ENCODE results near the gene PIGN. TPM values are rescaled to one million over a fixed set of nuclear protein-coding genes. Genes with fewer than 3 reads are reported as not detected.
A peak's percentile ranks its signal among the peaks of the same experiment; 100 is the strongest.

The PIGN gene
- total RNA-seq, 1 experiment from 2014 or later, result 52.5 TPM

GRCh38 chr18:61995618-61996017, 191.2 kb downstream of the PIGN start:
- H3K4me1 Mint-ChIP-seq (ENCODE audit: low read depth, unreplicated experiment), result peaks cover 37% of the 10 kb centered on the region
- H3K9me3 Mint-ChIP-seq (ENCODE audit: low read depth, unreplicated experiment), result peaks cover 5% of the 10 kb centered on the region
- peaks cover 6% of the 10 kb centered on the region for H3K36me3 Mint-ChIP-seq (ENCODE audit: insufficient read depth, unreplicated experiment)
- no peak for TF ChIP-seq CTCF (IDR thresholded peaks at IDR 0.05; ENCODE audit: unreplicated experiment)
- BruUV-seq (replicated peaks), result no TSS peak
- no peak for DNase-seq
- CTCF ChIA-PET, result no interaction called here
- intact Hi-C loops (cut with micrococcal nuclease; ENCODE audit: unreplicated experiment), result no loop called here
- H3K27ac Mint-ChIP-seq (ENCODE audit: unreplicated experiment), result no peak overlapping the region
- no peak overlapping the region for H3K4me3 Mint-ChIP-seq (ENCODE audit: low read depth, unreplicated experiment)
- no peaks in the 10 kb centered on the region for H3K27me3 Mint-ChIP-seq (ENCODE audit: unreplicated experiment)

- no peak for TF ChIP-seq CTCF (IDR thresholded peaks at IDR 0.05; ENCODE audit: unreplicated experiment)
- intact Hi-C loops (cut with micrococcal nuclease; ENCODE audit: unreplicated experiment), result no loop called here
- no peak for DNase-seq
- CTCF ChIA-PET, result no interaction called here
- no peak overlapping the region for H3K4me3 Mint-ChIP-seq (ENCODE audit: low read depth, unreplicated experiment)
- H3K27ac Mint-ChIP-seq (ENCODE audit: unreplicated experiment), result no peak overlapping the region
- peaks cover 31% of the 10 kb centered on the region for H3K4me1 Mint-ChIP-seq (ENCODE audit: low read depth, unreplicated experiment)
- peaks cover 6% of the 10 kb centered on the region for H3K36me3 Mint-ChIP-seq (ENCODE audit: insufficient read depth, unreplicated experiment)
- BruUV-seq (replicated peaks), result no TSS peak
- H3K27me3 Mint-ChIP-seq (ENCODE audit: unreplicated experiment), result no peaks in the 10 kb centered on the region
- H3K9me3 Mint-ChIP-seq (ENCODE audit: low read depth, unreplicated experiment), result no peaks in the 10 kb centered on the region
Measured at GRCh38 chr18:61993831-61994230, 193.0 kb downstream of the PIGN start.

GRCh38 chr18:61992923-61993322, 193.9 kb downstream of the PIGN start:
- Mint-ChIP-seq H3K4me3 (ENCODE audit: low read depth, unreplicated experiment) (no peak overlapping the region), H3K27ac (ENCODE audit: unreplicated experiment) (peak overlapping the region; percentile 72), H3K4me1 (ENCODE audit: low read depth, unreplicated experiment) (peaks cover 21% of the 10 kb centered on the region)

GRCh38 chr18:61992285-61992684, 194.6 kb downstream of the PIGN start:
- Mint-ChIP-seq H3K4me3 (ENCODE audit: low read depth, unreplicated experiment) (no peak overlapping the region), H3K36me3 (ENCODE audit: insufficient read depth, unreplicated experiment) (peaks cover 6% of the 10 kb centered on the region), H3K4me1 (ENCODE audit: low read depth, unreplicated experiment) (peaks cover 19% of the 10 kb centered on the region), H3K9me3 (ENCODE audit: low read depth, unreplicated experiment) (no peaks in the 10 kb centered on the region), H3K27me3 (ENCODE audit: unreplicated experiment) (no peaks in the 10 kb centered on the region), H3K27ac (ENCODE audit: unreplicated experiment) (peak overlapping the region; percentile 72)
- peak; percentile 6 for DNase-seq
- no TSS peak for BruUV-seq (replicated peaks)
- intact Hi-C loops (cut with micrococcal nuclease; ENCODE audit: unreplicated experiment), result no loop called here
- no peak for TF ChIP-seq CTCF (IDR thresholded peaks at IDR 0.05; ENCODE audit: unreplicated experiment)
- CTCF ChIA-PET, result no interaction called here

More at GRCh38 chr18:61992923-61993322, 193.9 kb downstream of the PIGN start:
- intact Hi-C loops (cut with micrococcal nuclease; ENCODE audit: unreplicated experiment), result no loop called here
- CTCF ChIA-PET, result no interaction called here
- Mint-ChIP-seq H3K36me3 (ENCODE audit: insufficient read depth, unreplicated experiment) (peaks cover 6% of the 10 kb centered on the region), H3K9me3 (ENCODE audit: low read depth, unreplicated experiment) (no peaks in the 10 kb centered on the region), H3K27me3 (ENCODE audit: unreplicated experiment) (no peaks in the 10 kb centered on the region)
- no peak for DNase-seq
- BruUV-seq (replicated peaks), result no TSS peak
- no peak for TF ChIP-seq CTCF (IDR thresholded peaks at IDR 0.05; ENCODE audit: unreplicated experiment)
